CD4-positive, alpha-beta T cell (primary cell): ENCODE measurements around the gene ITGA7. TPM values are rescaled to one million over a fixed set of nuclear protein-coding genes. Genes with fewer than 3 reads are reported as not detected.

Experiments used
- ATAC-seq: fragments of 200-7000 bp; cut with Tn5 transposase; one replicate; pipeline ENCODE4 v1.10.0; 2022; ENCODE audit warnings: mild to moderate bottlenecking; ENCODE audit not compliant: poor library complexity
- CTCF ChIA-PET: fragments of 350-600 bp; sonication (Branson Sonifier 250); formaldehyde crosslinking; loops from one replicate; lab custom pipeline; 2021; ENCODE audit warnings: antibody characterized with exemption, inconsistent platforms; lab: Charles Lee
- POLR2A ChIA-PET: fragments of 350-600 bp; sonication (Branson Sonifier 250); formaldehyde crosslinking; loops from one replicate; lab custom pipeline; 2021; ENCODE audit warnings: antibody characterized with exemption, inconsistent platforms; lab: Charles Lee
- DNase-seq, 14 experiments: peaks; one replicate each; pipeline ENCODE4 v3.0.0-alpha.2; 2013 to 2020; ENCODE audit warnings: mixed read lengths in 2 of 14
- H3K27ac ChIP-seq, 2 donors: one replicate each; pipeline versions ENCODE4 v1.5.1 to v1.7.0; 2013; ENCODE audit warnings: low read length in 2 of 2, low read depth in 1 of 2, mild to moderate bottlenecking in 1 of 2
- H3K27me3 ChIP-seq, 2 experiments: 1 replicate in 1 of 2; 2 replicates in 1 of 2; pipeline versions ENCODE4 v1.6.1 to v1.7.0; 2013; ENCODE audit warnings: low read length in 2 of 2, control low read depth in 1 of 2, mild to moderate bottlenecking in 1 of 2, moderate library complexity in 1 of 2; ENCODE audit not compliant: insufficient read depth in 2 of 2, control insufficient read depth in 1 of 2
- H3K36me3 ChIP-seq: one replicate; pipeline ENCODE4 v1.6.1; 2013; ENCODE audit warnings: low read length, control low read depth; ENCODE audit not compliant: insufficient read depth
- H3K4me1 ChIP-seq: one replicate; pipeline ENCODE4 v1.6.1; 2013; ENCODE audit warnings: low read length, control low read depth; ENCODE audit not compliant: insufficient read depth
- H3K4me3 ChIP-seq: one replicate; pipeline ENCODE4 v1.5.1; 2013; ENCODE audit warnings: mild to moderate bottlenecking, low read length, moderate library complexity
- H3K9me3 ChIP-seq, 2 experiments: 1 replicate in 1 of 2; 2 replicates in 1 of 2; pipeline versions ENCODE4 v1.6.1 to v1.7.0; 2013; ENCODE audit warnings: low read length in 2 of 2, mild to moderate bottlenecking in 2 of 2, control low read depth in 1 of 2, moderate library complexity in 1 of 2; ENCODE audit not compliant: control insufficient read depth in 1 of 2, insufficient read depth in 1 of 2
- H3K27ac Mint-ChIP-seq: one replicate; pipeline ENCODE4 v1.8.0; 2020; ENCODE audit warnings: mixed read lengths
- H3K27me3 Mint-ChIP-seq: one replicate; pipeline ENCODE4 v1.8.0; 2021; ENCODE audit warnings: mixed read lengths
- H3K36me3 Mint-ChIP-seq: one replicate; pipeline ENCODE4 v1.8.0; 2021; ENCODE audit warnings: low read depth, mixed read lengths
- H3K4me1 Mint-ChIP-seq: one replicate; pipeline ENCODE4 v1.8.0; 2021; ENCODE audit warnings: low read depth, mixed read lengths
- H3K4me3 Mint-ChIP-seq: one replicate; pipeline ENCODE4 v1.8.0; 2020; ENCODE audit warnings: mild to moderate bottlenecking, mixed read lengths
- H3K9me3 Mint-ChIP-seq: one replicate; pipeline ENCODE4 v1.8.0; 2020; ENCODE audit warnings: mixed read lengths
- CTCF ChIP-seq: fragments of 200-600 bp; IDR thresholded peaks from one replicate; pipeline ENCODE4 v1.8.0; 2022; ENCODE audit warnings: antibody characterized with exemption, mild to moderate bottlenecking
- intact Hi-C, 2 experiments: fragments of 100-400 bp; cut with DNase I in 1 of 2; cut with micrococcal nuclease in 1 of 2; formaldehyde crosslinking; loops; one replicate each; pipeline versions ENCODE4 v1.15.1 to v1.9.0; 2023 to 2025; cut with DNase I, micrococcal nuclease
- total RNA-seq, 174 experiments: library from RNA in 2 of 174; stranded (reverse) in 2 of 174; gene quantifications; one replicate each; pipeline ENCODE4 v1.2.3 and lab custom pipeline; 2021 to 2026

Gene ITGA7
- total RNA-seq, 2 experiments from 2014 or later = 1.2 to 1.6 TPM

- no peak for TF ChIP-seq CTCF
- POLR2A ChIA-PET = interaction anchor here (1.0 to 2.7 kb wide), 9 partner anchors 9 to 913 kb away, joined by 3 to 30 read pairs (median 6); partner anchors contain the start of genes CD63, ITGA7, ORMDL2 and RAB5B
- peak overlapping the region; percentile 92 for H3K27ac Mint-ChIP-seq
- H3K36me3 Mint-ChIP-seq = peaks cover 21% of the 10 kb centered on the region
- Histone ChIP-seq H3K4me1 (peaks cover 44% of the 10 kb centered on the region), H3K9me3 (no peaks in the 10 kb centered on the region), H3K4me3 (peak overlapping the region; percentile 75), H3K36me3 (peaks cover 18% of the 10 kb centered on the region), H3K27me3 (no peaks in the 10 kb centered on the region), H3K27ac (peak overlapping the region; percentile 93 to 94)
- peak overlapping the region; percentile 96 for H3K4me3 Mint-ChIP-seq
- intact Hi-C loops = no loop called here
- CTCF ChIA-PET = interaction anchor here (1.6 kb wide), 1 partner anchor 21 kb away, joined by 9 read pairs; no protein-coding TSS in a partner anchor
- H3K27me3 Mint-ChIP-seq = peaks cover 4% of the 10 kb centered on the region
- no peaks in the 10 kb centered on the region for H3K9me3 Mint-ChIP-seq
- no peak for ATAC-seq
- H3K4me1 Mint-ChIP-seq = peaks cover 34% of the 10 kb centered on the region
- no peak for DNase-seq
These were observed 8.9 kb upstream of the ITGA7 start for GRCh38 chr12:55716582-55716957.

GRCh38 chr12:55715833-55716581, 8.3 kb upstream of the ITGA7 start, which contains the start of gene BLOC1S1:
Gene BLOC1S1 (plus strand): TSS chr12:55716046. CDS start chr12:55716052, 6 bp downstream.
- CTCF ChIA-PET = interaction anchor here (1.0 to 1.6 kb wide), 3 partner anchors 9 to 71 kb away, joined by 3 to 9 read pairs (median 4); no protein-coding TSS in a partner anchor
- peak; percentile 86 to 96 (median 90) for DNase-seq
- H3K27me3 ChIP-seq = no peaks in the 10 kb centered on the region
- H3K9me3 ChIP-seq = no peaks in the 10 kb centered on the region
- Mint-ChIP-seq H3K27ac (peak within 1 kb of the TSS; percentile 92), H3K4me3 (peak within 1 kb of the TSS; percentile 96), H3K27me3 (peaks cover 4% of the 10 kb centered on the region), H3K4me1 (peaks cover 34% of the 10 kb centered on the region), H3K36me3 (peaks cover 21% of the 10 kb centered on the region), H3K9me3 (no peaks in the 10 kb centered on the region)
- H3K4me1 ChIP-seq = peaks cover 43% of the 10 kb centered on the region
- H3K36me3 ChIP-seq = peaks cover 18% of the 10 kb centered on the region
- ATAC-seq = peak; percentile 97
- intact Hi-C loops = no loop called here
- TF ChIP-seq CTCF = no peak
- peak within 1 kb of the TSS; percentile 75 for H3K4me3 ChIP-seq
- peak within 1 kb of the TSS; percentile 93 to 94 for H3K27ac ChIP-seq
- POLR2A ChIA-PET = interaction anchor here (0.7 to 2.7 kb wide), 12 partner anchors 9 to 913 kb away, joined by 3 to 30 read pairs (median 6); partner anchors contain the start of genes CD63, ITGA7, ORMDL2 and RAB5B

- Histone ChIP-seq H3K4me1 (peaks cover 37% of the 10 kb centered on the region), H3K4me3 (peak overlapping the region; percentile 75), H3K27ac (peak overlapping the region; percentile 93 to 94), H3K27me3 (no peaks in the 10 kb centered on the region), H3K36me3 (peaks cover 18% of the 10 kb centered on the region), H3K9me3 (no peaks in the 10 kb centered on the region)
- POLR2A ChIA-PET = interaction anchor here (0.7 to 2.7 kb wide), 13 partner anchors 8 to 914 kb away, joined by 3 to 30 read pairs (median 6); partner anchors contain the start of genes CD63, ITGA7, ORMDL2 and RAB5B
- ATAC-seq = no peak
- Mint-ChIP-seq H3K27me3 (peaks cover 4% of the 10 kb centered on the region), H3K4me3 (peak overlapping the region; percentile 96), H3K4me1 (peaks cover 34% of the 10 kb centered on the region), H3K9me3 (no peaks in the 10 kb centered on the region), H3K36me3 (peaks cover 17% of the 10 kb centered on the region), H3K27ac (peak overlapping the region; percentile 92)
- no peak for TF ChIP-seq CTCF
- CTCF ChIA-PET = interaction anchor here (1.0 to 1.6 kb wide), 3 partner anchors 9 to 70 kb away, joined by 3 to 9 read pairs (median 4); no protein-coding TSS in a partner anchor
- intact Hi-C loops = no loop called here
- no peak for DNase-seq
These were observed 7.6 kb upstream of the ITGA7 start for GRCh38 chr12:55715169-55715764.
